GM11168 (cell line): ENCODE results near the gene DIPK1B.
"Not testable (repeated sequence)": the region's sequence is repeated elsewhere in the genome, so short reads cannot be mapped to it uniquely, and the experiment has no call there.

ENCODE experiments used
- in situ Hi-C: fragments of 300-500 bp; cut with MboI; formaldehyde crosslinking; loops from one replicate; pipeline ENCODE4 v1.12.0; 2022; ENCODE audit warnings: low sequenced_read_pairs; ENCODE audit not compliant: unreplicated experiment

DIPK1B gene

DNA sequence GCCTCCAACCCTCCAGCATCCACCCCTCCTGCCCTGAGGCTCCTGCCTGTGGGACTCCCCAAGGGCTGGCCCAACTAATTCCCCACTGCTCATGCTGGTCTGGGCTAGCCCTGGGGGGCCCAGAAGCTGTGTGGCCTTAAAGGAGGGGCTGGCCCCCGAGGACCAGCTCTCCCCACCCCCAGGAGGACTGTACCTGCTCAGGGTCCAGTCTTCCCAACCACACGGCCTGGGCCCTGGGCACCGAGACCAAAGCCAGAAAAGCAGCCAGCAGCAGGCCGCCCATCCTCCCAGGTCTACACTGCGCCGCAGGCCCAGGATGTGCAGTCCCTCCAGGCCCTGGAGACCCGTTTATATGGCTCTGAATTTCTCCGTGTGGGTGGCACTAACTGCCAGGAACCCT is 35.8 kb downstream of the DIPK1B start, which contains the start of gene LCN6:
LCN6 (minus strand) TSS at position 325 of the 400 bp plus-strand sequence; CDS start at position 283, 42 bp downstream.
- in situ Hi-C loops = no loop called here

DNA sequence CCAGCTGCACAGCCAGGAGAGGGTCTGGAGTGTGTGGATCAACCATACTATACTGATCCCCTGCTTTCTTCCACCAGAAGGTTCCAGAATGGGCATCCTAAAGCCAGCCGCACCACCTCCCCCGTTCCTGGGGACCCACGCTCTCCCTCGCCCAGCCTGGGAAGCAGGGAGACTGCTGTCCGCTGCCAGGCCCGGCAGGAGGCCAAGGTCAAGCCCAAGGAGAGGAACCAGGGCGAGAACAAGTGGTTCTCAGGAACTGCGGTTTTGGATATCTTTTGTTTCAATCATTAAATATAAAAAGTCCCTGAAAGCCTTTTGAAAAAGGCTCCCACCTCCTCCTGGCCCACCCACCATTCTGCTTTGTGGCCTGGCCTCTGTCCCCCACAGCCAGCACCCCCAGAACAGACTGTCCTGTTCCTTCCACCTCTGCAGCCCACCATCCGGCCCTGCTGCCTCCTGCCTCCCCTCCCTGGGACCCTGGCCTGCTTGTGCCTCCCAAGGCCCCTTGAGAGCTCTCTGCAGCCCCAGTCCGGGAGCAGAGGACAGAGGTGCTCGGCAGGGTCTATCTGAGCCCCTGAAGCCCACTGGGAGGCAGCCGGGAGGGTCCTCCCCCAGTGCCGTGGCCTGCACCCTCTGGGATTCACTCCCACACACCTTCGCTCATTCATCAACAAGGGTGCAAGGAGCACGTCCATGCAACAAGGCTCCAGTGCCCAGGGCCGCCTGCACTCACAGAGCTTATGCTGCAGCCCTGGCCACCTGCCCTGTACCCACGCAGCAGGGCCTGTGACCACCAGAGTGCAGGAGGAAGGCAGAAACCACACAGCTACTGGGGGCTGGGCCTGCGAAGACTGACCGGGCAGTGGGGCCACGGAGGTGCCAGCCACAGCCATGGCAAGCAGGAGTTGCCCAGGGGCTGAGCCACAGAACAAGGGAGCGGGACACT is 36.6 kb downstream of the DIPK1B start:
- in situ Hi-C loops = no loop called here

DNA sequence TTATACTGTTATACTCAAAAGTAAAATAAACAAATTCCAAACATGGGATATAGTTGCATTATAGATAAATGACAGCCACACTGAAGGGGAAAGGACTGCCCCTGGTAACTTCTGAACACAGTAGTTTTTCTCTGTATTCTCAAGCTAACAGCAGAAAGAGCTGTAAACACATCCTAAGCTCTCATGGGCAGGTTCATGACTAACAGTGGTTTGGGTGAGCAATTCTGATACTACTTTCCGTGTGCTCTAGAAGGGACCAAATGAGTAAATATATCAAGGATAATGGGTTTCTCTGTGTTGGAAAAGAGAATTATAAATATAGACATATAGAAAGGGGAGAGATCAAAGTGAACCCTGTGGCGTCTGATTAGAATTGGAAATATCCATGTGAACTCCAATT is 38.2 kb downstream of the DIPK1B start:
- in situ Hi-C loops = no loop called here

DNA sequence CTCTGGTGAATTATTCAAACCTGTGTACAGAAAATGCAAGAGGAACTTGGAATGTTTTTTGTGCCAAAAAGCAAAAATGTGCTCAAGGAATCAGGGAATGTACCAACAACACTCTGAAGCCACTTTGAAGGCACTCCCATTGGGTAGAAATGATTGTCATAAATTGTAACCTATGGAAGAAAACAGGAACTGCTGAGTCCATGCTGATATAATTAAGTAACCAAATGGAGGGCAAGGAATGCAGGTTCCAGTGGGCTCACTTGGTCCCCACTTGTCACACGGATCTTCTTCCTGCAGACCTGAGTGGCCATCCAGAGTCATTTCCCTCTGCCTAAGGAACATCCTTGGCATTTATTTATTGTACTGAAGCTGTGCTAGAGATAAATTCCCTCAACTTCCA is 38.9 kb downstream of the DIPK1B start:
- in situ Hi-C loops = no loop called here

DNA sequence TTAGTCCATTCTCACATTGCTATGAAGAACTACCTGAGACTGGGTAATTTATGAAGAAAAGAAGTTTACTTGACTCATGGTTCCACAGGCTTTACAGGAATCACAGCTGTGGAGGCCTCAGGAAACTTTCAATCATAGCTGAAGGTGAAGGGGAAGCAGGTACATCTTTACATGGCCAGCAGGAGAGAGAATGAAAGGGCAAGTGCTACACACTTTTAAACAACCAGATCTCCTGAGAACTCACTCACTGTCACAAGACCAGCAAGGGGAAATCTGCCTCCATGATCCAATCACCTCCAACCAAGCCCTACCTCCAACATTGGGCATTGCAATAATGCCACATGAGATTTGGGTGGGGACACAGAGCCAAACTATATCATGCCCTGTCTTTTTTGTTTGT is 39.4 kb downstream of the DIPK1B start:
- in situ Hi-C loops = no loop called here

DNA sequence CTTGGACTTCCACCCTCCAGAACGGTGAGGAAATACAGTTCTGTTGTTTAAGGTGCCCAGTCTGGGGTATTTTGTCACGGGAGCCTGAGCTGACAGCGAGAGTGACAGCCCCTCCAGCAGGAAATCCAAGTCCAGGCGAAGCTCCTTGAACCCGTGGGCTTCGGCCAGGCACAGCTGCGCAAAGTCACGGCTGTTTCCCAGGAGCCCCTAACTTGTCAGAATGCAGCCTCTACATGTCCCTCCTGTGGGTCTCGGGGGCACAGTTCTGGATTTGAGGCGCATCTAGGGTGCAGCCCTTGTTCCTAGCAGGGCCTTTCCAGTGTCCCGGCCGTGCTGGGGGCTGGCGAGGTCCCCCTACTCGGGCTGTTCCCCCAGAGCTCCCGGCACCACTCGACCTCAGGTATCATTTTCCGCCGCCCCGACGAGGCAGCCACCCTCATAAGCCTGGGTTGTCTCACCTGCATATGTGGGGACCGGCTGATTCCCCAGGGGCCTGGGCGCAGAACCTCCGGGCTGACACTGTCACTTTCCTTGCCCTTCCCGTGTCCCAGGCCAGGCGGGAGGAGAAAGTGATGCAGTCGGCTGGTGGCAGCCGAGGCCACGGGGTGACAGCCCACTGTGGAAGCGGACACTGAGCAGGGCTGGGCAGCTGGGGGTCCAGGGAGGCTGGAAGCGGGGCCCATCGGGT is 41.1 kb downstream of the DIPK1B start:
- in situ Hi-C loops = no loop called here

DNA sequence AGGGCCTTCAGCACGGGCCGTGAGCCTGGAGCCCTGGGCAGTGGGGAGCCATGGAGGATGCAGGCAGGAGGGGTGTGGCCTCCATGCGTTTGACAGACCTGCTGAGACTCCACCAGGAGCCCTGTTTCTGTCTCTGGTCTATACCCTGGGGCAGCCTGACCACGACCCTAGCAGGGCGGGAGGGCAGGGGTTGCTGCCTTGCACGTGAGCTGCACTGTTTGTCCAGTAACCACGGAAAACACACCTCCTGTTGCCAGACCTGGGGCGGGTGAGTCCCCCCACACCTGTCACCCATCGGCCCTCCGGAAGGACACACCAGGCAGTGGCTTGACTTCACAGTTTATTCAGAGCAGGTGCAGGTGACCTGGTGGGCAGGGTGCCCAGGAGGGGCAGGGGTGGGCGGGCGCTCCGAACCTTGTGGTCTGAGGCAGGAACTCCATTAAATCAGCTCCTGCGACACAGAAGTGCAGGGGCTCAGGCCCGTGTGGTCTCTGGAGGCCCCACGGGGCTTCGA is 41.7 kb downstream of the DIPK1B start:
- in situ Hi-C loops = no loop called here

DNA sequence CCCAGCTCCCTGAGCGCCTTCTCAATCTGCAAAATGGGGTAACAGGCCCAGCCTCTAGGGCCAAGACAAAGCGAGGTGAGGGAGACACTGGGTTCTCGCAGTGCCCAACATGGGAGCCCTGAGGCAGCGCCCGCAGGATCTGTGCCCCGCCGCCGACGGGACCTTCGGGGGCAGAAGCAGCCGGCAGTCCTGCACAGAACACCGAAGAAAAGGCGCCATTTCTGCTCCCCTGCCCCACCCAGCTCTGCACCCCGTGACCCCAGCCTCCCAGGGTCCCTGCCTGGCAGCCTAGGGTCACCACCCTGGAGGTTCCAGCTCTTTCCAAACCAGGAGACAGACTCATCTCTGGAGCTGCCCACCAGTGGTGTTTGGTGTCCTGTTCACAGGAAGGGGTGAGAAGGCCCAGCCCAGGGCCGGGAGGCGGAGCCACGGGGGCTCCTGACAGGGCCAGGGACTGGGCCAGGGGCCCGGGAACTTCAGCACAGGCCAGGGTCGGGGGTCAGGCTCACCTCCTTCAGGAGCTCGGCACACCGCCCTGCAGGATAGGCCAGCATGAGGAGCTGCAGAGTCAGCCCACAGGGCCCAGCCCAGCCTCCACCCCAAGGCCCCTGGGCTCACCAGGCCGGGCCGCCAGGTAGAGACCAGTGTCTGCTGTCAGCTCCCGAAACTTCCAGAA is 42.4 kb downstream of the DIPK1B start:
- in situ Hi-C loops = no loop called here

DNA sequence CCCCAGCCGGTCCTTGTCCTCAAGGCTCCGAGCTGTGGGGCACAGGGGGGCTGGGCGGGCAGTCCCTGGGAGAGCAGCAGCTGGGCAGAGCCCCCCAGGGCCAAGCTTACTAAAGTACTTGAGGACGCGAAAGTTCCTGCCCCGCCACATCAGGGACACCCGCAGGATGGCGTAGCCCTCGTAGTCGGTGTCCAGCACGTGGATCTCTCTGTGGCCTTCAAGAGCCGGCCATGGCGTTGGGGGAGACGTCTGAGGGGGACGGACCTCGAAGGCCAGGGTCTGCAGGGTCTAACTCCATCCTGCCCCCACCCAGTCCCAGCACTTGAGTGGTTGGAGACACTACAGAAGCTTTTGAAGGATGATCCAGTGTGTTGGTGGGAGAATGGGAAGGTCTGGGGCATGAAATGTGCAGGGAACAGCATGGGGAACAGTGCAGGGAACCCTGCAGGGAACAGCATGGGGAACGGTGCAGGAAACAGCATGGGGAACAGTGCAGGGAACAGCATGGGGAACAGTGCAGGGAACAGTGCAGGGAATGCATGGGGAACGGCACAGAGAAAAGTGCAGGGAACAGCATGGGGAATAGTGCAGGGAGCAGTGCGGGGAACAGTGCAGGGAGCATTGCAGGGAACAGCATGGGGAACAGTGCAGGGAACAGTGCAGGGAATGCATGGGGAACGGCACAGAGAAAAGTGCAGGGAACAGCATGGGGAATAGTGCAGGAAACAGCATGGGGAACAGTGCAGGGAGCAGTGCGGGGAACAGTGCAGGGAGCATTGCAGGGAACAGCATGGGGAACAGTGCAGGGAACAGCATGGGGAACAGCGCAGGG is 43.1 kb downstream of the DIPK1B start:
- in situ Hi-C loops = not testable (repeated sequence)

DNA sequence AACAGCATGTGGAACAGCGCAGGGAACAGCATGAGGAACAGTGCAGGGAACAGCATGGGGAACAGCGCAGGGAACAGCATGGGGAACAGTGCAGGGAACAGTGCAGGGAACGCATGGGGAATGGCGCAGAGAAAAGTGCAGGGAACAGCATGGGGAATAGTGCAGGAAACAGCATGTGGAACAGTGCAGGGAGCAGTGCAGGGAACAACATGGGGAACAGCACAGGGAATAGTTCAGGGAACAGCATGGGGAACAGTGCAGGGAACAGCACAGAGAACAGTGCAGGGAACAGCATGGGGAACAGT is 43.7 kb downstream of the DIPK1B start:
- in situ Hi-C loops = no loop called here

DNA sequence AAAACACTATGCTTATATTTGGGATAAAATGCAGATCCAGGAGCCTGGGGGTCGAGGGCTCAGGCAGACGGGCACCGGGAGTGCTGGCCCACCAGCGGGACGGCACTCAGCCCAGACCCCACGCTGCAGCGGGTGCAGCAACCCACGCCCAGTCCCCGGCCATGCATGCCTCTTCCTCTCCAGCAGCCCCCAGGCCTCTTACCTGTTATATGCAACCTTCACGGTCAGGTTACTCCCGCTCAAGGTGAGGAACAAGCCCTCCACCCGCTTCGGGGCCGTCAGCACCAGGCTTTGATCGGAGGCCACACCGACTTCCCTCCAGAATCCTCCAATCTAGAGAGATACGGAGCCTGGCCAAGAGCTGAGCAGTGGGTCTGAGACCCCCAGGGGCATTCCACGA is 44.5 kb downstream of the DIPK1B start:
- in situ Hi-C loops = no loop called here

DNA sequence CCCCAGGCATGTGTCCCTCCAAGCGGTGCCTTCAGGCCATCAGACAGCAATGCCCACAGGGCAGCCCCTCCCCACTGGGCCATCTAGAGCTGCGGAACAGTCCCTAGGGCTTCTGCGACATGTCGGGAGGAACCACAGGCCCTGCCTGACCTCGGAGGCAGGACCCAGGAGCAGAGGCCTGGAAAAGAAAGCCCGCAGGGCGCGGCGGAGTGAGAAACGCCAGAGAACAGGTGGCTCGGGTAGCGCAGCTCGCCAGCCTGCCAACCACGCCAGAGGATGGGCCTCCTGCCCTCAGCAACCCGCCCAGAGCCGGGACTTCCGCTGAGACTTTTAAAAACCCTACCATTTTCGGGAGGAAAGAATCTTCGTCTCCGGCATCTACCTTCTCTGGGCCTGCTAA is 45.0 kb downstream of the DIPK1B start:
- in situ Hi-C loops = no loop called here

DNA sequence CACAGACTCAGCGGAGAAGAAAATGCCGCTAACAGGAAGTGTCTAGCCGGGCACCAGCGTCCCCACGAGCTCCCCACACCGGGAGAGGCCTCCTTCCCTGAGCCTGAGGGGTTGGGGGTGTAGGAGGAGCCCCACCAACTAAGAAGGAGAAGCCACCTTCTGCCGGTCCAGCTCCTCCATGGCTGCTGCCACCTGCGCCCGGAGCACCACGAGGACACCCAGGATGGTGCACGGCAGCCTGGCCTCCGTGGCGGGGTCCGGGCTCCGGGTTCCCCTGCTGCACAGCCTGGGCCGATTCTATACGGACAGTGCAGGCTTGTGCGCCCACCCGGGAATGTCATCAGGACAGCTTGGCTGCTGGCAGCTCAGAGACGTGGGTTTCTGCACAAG is 45.4 kb downstream of the DIPK1B start:
- in situ Hi-C loops = no loop called here

DNA sequence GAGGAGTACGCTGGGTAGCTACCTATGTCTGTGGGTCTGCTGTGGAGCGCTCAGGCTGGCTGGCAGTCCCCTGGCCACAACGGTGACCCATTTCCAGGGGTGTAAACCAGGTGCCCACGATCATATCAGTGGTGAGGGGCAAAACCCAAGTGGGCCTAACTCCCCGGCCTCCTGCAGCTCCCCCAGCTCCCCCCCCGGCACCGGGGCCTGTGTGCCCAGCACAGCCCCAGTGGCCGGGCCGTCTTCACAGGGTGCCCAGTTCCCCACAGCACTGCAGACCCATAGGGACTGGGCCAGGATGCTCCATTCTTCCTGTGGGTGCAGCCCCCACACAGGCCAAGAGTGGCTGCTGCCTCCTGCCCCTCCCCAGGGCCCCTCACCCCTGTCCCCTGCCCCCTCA is 46.6 kb downstream of the DIPK1B start:
- in situ Hi-C loops = no loop called here

DNA sequence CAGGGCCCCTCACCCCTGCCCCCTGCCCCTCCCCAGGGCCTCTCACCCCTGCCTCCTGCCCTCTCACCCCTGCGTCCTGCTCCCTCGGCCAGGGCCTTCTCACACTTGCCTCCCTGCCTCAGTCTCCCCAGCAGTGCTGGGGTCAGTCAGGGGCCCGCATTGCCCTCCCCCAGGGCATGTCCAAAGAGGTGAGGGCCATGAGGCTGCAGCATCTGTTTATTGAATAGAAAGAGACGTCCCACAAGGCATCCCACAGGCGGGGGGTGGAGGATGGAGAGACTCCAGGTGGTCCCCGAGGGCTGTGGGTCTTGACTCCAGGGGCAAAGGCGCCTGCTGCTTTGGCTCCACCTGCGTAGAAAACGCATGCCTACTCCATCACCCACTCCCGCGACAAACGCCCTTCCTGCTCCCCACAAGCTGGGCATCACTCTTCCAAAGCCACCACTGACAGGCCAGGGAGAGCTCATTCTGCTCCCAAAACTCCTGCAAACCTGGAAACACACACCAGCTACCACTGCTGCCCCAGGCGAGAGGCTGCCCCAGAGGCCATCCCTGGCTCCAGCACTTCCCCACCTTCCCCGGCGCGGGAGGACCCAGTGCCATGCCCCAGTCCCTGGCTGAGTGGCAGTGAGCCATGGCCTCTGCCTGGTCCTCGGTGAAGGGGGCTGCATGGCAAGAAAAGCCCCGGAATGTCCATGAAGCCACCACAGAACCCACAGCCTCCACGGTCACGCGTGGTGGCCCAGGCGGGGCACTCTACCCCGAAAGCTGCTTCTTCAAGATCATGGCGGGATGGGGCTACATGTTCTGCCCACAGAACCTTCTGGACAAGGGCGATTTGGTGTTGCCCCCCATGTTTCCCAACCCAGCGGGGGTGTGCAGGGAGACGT is 47.3 kb downstream of the DIPK1B start:
- in situ Hi-C loops = no loop called here

DNA sequence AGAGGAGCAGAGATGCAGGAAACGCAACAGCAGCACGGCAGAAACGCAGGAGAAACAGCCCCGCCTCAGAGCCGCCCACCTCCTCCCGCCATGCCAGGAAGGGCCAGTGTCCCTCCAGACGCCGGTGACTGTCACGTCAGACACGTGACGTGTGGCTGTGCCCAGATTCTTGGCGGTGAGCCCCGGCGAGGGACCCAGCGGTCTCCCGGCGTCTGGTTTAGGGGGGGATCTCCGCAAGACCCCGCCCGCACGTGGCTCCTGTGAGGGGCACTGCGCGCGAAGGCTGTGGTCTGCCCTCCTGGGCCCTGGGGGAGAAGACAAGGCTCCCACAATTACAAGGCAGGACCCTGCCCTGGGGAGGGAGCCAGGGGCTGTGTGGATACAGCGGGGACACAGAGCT is 48.1 kb downstream of the DIPK1B start:
- in situ Hi-C loops = no loop called here

DNA sequence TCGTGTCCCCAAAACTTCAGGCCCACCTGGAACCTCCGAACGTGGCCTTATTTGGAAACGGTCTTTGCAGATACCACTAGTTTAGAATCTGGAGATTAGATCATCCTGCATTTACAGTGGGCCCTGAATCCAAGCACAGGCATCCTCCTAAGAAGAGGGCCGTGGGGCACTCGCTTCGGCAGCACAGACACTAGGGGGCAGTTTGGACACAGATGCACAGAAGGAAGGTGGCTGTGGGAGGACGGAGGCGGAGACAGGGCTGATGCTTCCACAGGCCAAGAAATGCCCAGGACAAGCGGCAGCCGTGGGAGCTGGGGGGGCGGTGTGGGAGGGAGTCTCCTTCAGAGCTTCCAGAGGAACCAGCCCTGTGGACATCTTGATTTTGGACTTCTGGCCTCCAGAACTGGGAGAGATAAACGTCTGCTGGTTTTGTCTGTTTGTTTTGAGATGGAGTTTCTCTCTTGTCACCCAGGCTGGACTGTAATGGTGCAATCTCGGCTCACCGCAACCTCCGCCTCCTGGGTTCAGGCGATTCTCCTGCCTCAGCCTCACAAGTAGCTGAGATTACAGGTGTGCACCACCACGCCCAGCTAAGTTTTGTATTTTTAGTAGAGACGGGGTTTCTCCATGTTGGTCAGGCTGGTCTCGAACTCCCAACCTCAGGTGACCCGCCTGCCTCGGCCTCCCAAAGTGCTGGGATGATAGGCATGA is 48.6 kb downstream of the DIPK1B start:
- in situ Hi-C loops = not testable (repeated sequence)

DNA sequence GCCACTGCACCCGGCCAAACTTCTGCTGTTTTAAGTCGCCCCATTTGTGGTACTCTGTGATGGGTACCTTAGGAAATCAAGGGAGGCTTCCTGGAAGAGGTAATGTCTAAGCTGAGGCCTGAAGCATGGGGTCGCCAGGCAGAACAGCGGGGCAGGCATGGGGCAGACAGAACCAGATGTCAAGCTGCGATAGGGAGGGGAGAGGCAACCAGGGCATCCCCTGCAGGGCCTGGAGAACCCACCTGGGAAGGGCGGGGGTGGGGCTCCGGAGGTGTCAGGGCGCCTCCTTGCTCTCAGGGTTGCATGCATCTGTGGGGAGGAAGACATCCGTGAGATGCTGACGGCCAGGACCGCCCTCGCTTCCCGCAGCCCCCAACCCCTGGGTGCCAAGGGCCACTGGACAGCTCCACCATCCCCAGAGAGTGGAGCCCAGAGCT is 49.2 kb downstream of the DIPK1B start:
- in situ Hi-C loops = no loop called here
